Inflammatory macrophage treated with lipopolysaccharide for 4 hours (primary cell): ENCODE data around the gene GSG1L.

ENCODE experiments used
- DNase-seq: peaks from one replicate; pipeline ENCODE4 v3.0.0-alpha.2; 2020

GSG1L gene

GRCh38 chr16:28063591-28064061, at the start of gene GSG1L:
TSS of gene GSG1L (minus strand) at chr16:28063714. CDS start at chr16:28063424, 290 bp downstream.
- no peak for DNase-seq

GRCh38 chr16:28112908-28113307, 49.4 kb upstream of the GSG1L start:
- no peak for DNase-seq

- DNase-seq, result no peak
Measured at GRCh38 chr16:28110977-28111376, 47.5 kb upstream of the GSG1L start.

- peak; percentile 83 for DNase-seq
Measured at GRCh38 chr16:28110479-28110878, 47.0 kb upstream of the GSG1L start.

GRCh38 chr16:28110074-28110473, 46.6 kb upstream of the GSG1L start:
- peak; percentile 80 for DNase-seq

GRCh38 chr16:28108590-28109247, 45.2 kb upstream of the GSG1L start:
- DNase-seq, result peak; percentile 35

GRCh38 chr16:28107232-28107631, 43.7 kb upstream of the GSG1L start:
- no peak for DNase-seq

- DNase-seq, result no peak
Measured at GRCh38 chr16:28106467-28107215, 43.1 kb upstream of the GSG1L start.

- DNase-seq, result no peak
Measured at GRCh38 chr16:28105954-28106353, 42.4 kb upstream of the GSG1L start.

GRCh38 chr16:28105297-28105696, 41.8 kb upstream of the GSG1L start:
- DNase-seq, result no peak

- DNase-seq, result no peak
Measured at GRCh38 chr16:28104404-28104803, 40.9 kb upstream of the GSG1L start.

GRCh38 chr16:28103516-28104170, 40.1 kb upstream of the GSG1L start:
- no peak for DNase-seq

GRCh38 chr16:28101533-28101890, 38.0 kb upstream of the GSG1L start:
- no peak for DNase-seq

- DNase-seq, result no peak
Measured at GRCh38 chr16:28100810-28101532, 37.5 kb upstream of the GSG1L start.

GRCh38 chr16:28098959-28099945, 35.7 kb upstream of the GSG1L start:
- no peak for DNase-seq

GRCh38 chr16:28098171-28098958, 34.9 kb upstream of the GSG1L start:
- no peak for DNase-seq

- DNase-seq, result no peak
Measured at GRCh38 chr16:28096983-28097899, 33.7 kb upstream of the GSG1L start.

- no peak for DNase-seq
Measured at GRCh38 chr16:28093385-28093725, 29.8 kb upstream of the GSG1L start.

GRCh38 chr16:28092721-28093384, 29.3 kb upstream of the GSG1L start:
- DNase-seq, result no peak

GRCh38 chr16:28091656-28092055, 28.1 kb upstream of the GSG1L start:
- DNase-seq, result no peak
